Measurements from ENCODE around the gene CXCL8.

GRCh38 chr4:73714647-73715046, 25.7 kb upstream of the CXCL8 start:
- TF ChIP-seq, protein P1, sequence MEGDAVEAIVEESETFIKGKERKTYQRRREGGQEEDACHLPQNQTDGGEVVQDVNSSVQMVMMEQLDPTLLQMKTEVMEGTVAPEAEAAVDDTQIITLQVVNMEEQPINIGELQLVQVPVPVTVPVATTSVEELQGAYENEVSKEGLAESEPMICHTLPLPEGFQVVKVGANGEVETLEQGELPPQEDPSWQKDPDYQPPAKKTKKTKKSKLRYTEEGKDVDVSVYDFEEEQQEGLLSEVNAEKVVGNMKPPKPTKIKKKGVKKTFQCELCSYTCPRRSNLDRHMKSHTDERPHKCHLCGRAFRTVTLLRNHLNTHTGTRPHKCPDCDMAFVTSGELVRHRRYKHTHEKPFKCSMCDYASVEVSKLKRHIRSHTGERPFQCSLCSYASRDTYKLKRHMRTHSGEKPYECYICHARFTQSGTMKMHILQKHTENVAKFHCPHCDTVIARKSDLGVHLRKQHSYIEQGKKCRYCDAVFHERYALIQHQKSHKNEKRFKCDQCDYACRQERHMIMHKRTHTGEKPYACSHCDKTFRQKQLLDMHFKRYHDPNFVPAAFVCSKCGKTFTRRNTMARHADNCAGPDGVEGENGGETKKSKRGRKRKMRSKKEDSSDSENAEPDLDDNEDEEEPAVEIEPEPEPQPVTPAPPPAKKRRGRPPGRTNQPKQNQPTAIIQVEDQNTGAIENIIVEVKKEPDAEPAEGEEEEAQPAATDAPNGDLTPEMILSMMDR (IDR thresholded peaks at IDR 0.05; ENCODE audit: low read depth, low read length), result no peak
- no peak for TF ChIP-seq EZH2phosphoT487 (IDR thresholded peaks at IDR 0.05; ENCODE audit: low read depth)

Data from OCI-LY3 (cell line).